ENCODE measurements around the gene STX18.

Gene STX18

DNA sequence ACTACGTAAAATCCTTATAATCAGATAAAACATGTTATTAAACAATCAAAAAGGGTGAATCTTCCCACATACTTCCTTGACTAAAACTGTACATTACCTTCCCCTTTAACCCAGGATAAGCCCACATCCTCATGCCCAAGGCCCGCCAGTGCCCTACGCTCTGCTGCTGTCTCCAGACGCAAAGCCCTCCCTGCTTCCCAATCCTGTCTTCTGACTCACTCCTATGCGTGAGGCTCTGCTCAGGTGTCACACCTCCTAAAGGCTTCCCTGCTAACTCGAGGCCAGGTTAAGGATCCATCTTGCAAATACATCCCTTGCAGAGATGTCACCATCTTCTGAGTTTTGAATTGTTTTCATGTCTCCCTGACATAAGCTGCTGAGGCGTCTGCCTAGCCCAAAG, 61.6 kb downstream of the STX18 start:
- DNase-seq (ENCODE audit: insufficient read length, low spot score) (no peak), FAIRE-seq (no peak)
- TF ChIP-seq, protein P1, sequence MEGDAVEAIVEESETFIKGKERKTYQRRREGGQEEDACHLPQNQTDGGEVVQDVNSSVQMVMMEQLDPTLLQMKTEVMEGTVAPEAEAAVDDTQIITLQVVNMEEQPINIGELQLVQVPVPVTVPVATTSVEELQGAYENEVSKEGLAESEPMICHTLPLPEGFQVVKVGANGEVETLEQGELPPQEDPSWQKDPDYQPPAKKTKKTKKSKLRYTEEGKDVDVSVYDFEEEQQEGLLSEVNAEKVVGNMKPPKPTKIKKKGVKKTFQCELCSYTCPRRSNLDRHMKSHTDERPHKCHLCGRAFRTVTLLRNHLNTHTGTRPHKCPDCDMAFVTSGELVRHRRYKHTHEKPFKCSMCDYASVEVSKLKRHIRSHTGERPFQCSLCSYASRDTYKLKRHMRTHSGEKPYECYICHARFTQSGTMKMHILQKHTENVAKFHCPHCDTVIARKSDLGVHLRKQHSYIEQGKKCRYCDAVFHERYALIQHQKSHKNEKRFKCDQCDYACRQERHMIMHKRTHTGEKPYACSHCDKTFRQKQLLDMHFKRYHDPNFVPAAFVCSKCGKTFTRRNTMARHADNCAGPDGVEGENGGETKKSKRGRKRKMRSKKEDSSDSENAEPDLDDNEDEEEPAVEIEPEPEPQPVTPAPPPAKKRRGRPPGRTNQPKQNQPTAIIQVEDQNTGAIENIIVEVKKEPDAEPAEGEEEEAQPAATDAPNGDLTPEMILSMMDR (IDR thresholded peaks at IDR 0.05; ENCODE audit: insufficient read depth, missing control alignments) = no peak

DNA sequence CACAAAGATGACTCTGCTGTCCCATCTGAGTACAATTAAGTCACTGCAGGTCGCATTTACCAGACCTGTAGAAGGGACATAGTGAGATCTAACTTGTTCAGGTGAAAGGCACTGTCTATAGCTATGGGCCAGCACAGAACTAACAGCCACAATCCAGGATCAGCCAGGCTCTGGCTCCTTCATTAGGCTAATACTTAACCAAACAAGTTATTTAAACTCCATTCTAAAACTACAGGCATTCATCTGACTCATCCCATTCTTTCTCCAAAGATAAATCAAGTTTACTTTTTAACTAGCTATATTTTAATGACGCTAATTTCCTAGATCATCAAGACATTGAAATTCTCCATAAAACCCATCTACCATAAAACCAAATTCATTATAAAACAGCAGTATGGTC, 62.5 kb downstream of the STX18 start:
- DNase-seq (ENCODE audit: insufficient read length, low spot score) = no peak
- no peak for FAIRE-seq
- TF ChIP-seq, protein P1 (IDR thresholded peaks at IDR 0.05; ENCODE audit: insufficient read depth, missing control alignments) = no peak

DNA sequence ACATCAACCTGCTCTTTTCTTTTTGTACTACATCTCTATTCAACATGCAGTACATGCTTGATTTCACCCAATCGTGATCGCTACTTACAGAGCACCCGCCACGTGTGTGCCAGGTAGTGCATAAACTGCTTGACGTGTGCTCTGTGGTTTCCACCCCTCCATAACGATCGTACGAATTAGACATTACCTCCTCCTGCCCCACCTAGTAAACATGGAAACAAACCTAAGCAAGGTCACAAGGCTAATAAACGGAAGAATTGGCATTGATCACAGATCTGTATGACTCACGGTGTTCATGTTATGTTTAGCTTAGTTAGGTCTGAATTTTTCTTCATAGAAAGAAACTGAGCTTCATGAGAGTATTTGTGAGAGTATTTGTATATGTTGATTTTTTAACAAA, 64.1 kb downstream of the STX18 start:
- no peak for FAIRE-seq
- no peak for DNase-seq (ENCODE audit: insufficient read length, low spot score)
- TF ChIP-seq, protein P1 (IDR thresholded peaks at IDR 0.05; ENCODE audit: insufficient read depth, missing control alignments) = no peak

DNA sequence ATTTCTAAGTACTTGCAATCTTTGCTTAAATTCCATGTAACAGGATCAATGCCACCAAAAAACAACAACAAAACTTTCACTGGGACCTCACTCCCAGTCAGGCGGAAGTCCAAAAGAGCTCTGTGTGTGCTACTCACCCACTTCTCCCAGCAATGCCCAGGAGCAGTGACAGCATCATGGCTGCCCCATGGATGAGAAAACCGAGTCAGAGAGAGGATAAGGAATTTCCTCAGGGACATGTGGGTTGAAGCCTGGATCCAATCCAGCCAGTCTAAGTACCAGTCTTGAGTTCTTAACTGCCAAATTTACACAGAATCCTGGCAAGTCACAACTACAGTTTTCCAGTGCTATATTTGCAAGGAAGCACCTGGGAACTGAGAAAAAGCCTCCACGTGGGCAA, 64.5 kb downstream of the STX18 start:
- DNase-seq (ENCODE audit: insufficient read length, low spot score) (no peak), FAIRE-seq (no peak)
- TF ChIP-seq, protein P1 (IDR thresholded peaks at IDR 0.05; ENCODE audit: insufficient read depth, missing control alignments) = no peak

DNA sequence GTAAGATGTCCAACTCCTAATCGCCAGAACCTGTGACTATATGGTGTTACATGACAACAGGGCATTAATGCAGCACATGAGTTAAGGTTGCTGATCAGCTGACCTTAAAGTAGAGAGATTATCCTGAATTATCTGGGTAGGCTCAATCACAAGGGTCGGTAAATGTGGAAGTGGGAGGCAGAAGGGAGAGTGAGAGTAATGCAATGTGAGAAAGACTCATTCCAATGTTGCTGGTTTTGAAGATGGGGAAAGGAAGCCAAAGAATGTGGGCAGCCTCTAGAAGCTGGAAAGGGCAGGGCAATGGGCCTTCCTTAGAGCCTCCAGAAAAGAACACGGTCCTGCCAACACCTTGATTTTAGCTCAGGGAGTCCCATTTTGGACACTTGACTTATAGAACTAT, 67.4 kb downstream of the STX18 start:
- no peak for FAIRE-seq
- no peak for DNase-seq (ENCODE audit: insufficient read length, low spot score)
- TF ChIP-seq, protein P1 (IDR thresholded peaks at IDR 0.05; ENCODE audit: insufficient read depth, missing control alignments) = no peak

DNA sequence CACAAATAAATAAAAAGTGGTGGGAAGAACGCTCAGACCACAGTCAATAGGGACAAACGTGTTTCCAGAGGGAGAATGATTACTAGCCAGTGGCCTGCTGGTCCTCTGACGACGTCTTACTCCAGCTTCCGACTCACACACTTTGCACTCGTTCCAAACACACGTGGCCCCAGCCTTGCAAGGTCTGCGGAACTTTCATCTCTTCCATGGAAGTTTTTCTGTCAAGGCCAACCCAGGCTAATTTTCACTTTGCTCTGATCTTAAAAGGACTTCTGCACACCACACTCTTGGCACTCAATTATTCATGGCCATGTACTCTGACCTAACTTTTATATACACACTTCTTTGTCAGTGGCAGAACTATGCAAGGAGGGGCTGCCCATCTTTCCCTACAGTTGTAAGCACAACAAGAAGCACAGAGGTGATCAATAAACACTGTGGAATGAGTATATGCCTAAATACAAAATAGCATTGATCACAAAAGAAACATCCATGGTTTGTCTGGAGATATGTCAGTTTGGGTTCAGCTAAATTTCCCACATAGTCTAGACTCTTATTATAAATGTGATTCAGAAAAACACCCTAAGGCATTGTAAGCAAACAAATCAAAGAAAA, 69.4 kb downstream of the STX18 start:
- FAIRE-seq = no peak
- TF ChIP-seq, protein P1 (IDR thresholded peaks at IDR 0.05; ENCODE audit: insufficient read depth, missing control alignments) = no peak
- DNase-seq (ENCODE audit: insufficient read length, low spot score) = no peak

DNA sequence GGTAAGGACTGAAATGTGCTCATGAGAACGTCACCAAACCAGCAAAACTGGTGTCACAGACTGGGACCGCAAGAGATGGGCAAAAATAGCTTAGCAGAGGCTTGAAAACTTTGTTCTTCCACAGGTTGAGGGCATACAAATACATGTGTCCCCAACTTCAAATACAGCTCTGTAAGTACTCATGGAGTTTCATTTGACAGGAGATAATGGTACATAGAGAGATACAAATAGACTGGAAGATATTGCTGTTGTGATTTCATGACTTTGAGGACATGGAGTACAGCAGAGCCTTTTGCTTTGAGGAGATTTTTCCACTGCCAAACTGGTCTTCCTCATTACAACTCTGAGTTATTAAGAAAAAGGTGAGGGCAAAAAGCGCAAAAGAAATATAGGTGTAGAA, 70.7 kb downstream of the STX18 start:
- TF ChIP-seq, protein P1 (IDR thresholded peaks at IDR 0.05; ENCODE audit: insufficient read depth, missing control alignments) = no peak
- DNase-seq (ENCODE audit: insufficient read length, low spot score) = no peak
- no peak for FAIRE-seq

Data from D721Med (cell line).